HUES48 (cell line): ENCODE measurements around the gene ADAMTSL3.
"Not testable (repeated sequence)": the region's sequence is repeated elsewhere in the genome, so short reads cannot be mapped to it uniquely, and the experiment has no call there.

ENCODE experiments used
- H3K27ac ChIP-seq: one replicate; pipeline ENCODE4 v1.7.0; 2013; ENCODE audit warnings: low read depth, low read length, inconsistent platforms
- H3K27me3 ChIP-seq: 2 replicates; pipeline ENCODE4 v1.6.1; 2013; ENCODE audit warnings: mild to moderate bottlenecking, low read length; ENCODE audit not compliant: control insufficient read depth, insufficient read depth
- H3K36me3 ChIP-seq: 2 replicates; pipeline ENCODE4 v1.6.1; 2013; ENCODE audit warnings: low read length; ENCODE audit not compliant: control insufficient read depth, insufficient read depth
- H3K4me1 ChIP-seq: 2 replicates; pipeline ENCODE4 v1.6.1; 2013; ENCODE audit warnings: mild to moderate bottlenecking, low read length; ENCODE audit not compliant: control insufficient read depth, insufficient read depth
- H3K4me3 ChIP-seq: 2 replicates; pipeline ENCODE4 v1.5.1; 2013; ENCODE audit warnings: mild to moderate bottlenecking, low read depth, low read length
- H3K9ac ChIP-seq: 2 replicates; pipeline ENCODE4 v1.6.1; 2013; ENCODE audit warnings: mild to moderate bottlenecking, low read depth, low read length, moderate library complexity
- H3K9me3 ChIP-seq: 2 replicates; pipeline ENCODE4 v1.6.1; 2013; ENCODE audit warnings: low read length; ENCODE audit not compliant: control insufficient read depth, insufficient read depth

Gene ADAMTSL3

GRCh38 chr15:84079325-84079884 lies 425.5 kb downstream of the ADAMTSL3 start:
- Histone ChIP-seq H3K27me3 (peaks cover 29% of the 10 kb centered on the region), H3K4me3 (peak overlapping the region; percentile 87)
- H3K27ac ChIP-seq, H3K9me3 ChIP-seq, H3K36me3 ChIP-seq, H3K4me1 ChIP-seq, H3K9ac ChIP-seq: not testable (repeated sequence)

GRCh38 chr15:84079885-84080777 lies 426.2 kb downstream of the ADAMTSL3 start:
- H3K4me3 ChIP-seq = peak overlapping the region; percentile 87
- H3K9ac ChIP-seq = no peak overlapping the region
- no peaks in the 10 kb centered on the region for H3K4me1 ChIP-seq
- no peaks in the 10 kb centered on the region for H3K9me3 ChIP-seq
- peaks cover 29% of the 10 kb centered on the region for H3K27me3 ChIP-seq
- no peak overlapping the region for H3K27ac ChIP-seq
- no peaks in the 10 kb centered on the region for H3K36me3 ChIP-seq

- not testable (repeated sequence) for H3K4me1 ChIP-seq, H3K9ac ChIP-seq, H3K36me3 ChIP-seq, H3K9me3 ChIP-seq, H3K27ac ChIP-seq
- Histone ChIP-seq H3K4me3 (peak overlapping the region; percentile 87), H3K27me3 (peaks cover 29% of the 10 kb centered on the region)
Measured at GRCh38 chr15:84080778-84081084, 426.8 kb downstream of the ADAMTSL3 start.

DNA sequence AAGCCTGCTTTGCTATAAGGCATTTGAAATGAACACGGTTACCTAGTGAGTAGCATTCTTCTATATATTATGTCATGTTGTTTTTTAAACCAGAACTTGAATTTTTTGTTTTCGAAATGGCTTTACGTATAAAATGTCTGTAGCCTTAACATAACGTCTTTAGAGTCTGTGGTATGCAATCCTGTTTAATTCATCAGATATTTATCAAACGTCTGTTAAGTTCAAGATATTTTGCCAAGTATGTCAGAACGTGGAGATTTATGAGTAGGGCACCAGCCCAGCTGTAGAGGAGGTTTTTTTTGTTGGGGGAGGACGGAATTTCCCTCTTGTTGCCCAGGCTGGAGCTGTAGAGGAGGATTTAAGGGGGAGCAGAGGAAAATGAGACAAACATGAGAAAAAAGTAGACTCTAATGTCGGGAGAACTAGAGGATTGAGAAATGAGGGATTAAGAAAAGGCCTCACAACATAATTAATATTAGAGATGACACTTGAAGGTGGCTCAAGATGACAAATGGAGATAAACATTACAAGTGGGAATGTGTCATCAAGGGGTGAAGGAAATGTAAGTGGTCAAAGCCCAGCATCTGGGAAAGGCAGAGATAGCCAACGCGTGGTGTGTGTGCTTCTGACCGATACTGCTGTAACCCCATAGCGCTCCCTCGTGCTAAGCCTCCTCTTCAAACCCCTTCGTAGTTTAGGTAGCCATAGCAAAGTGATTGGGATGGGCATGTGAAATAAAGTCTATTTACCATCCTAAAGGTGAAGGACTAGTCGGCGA lies 427.7 kb downstream of the ADAMTSL3 start:
- H3K9me3 ChIP-seq = no peaks in the 10 kb centered on the region
- no peak overlapping the region for H3K27ac ChIP-seq
- H3K27me3 ChIP-seq = peaks cover 29% of the 10 kb centered on the region
- H3K4me3 ChIP-seq = no peak overlapping the region
- no peaks in the 10 kb centered on the region for H3K36me3 ChIP-seq
- no peak overlapping the region for H3K9ac ChIP-seq
- no peaks in the 10 kb centered on the region for H3K4me1 ChIP-seq

GRCh38 chr15:84082739-84083138 lies 428.8 kb downstream of the ADAMTSL3 start:
- Histone ChIP-seq H3K36me3 (no peaks in the 10 kb centered on the region), H3K9ac (no peak overlapping the region), H3K27me3 (peaks cover 29% of the 10 kb centered on the region), H3K9me3 (no peaks in the 10 kb centered on the region), H3K27ac (no peak overlapping the region), H3K4me3 (no peak overlapping the region), H3K4me1 (no peaks in the 10 kb centered on the region)

GRCh38 chr15:84086071-84086470 lies 432.1 kb downstream of the ADAMTSL3 start:
- H3K27me3 ChIP-seq, H3K4me3 ChIP-seq, H3K4me1 ChIP-seq, H3K9me3 ChIP-seq, H3K36me3 ChIP-seq, H3K27ac ChIP-seq, H3K9ac ChIP-seq: not testable (repeated sequence)
